Panc1 (cell line): ENCODE results near the gene TMTC2.

ENCODE experiments used
- POLR2AphosphoS5 ChIP-seq: IDR thresholded peaks from 2 replicates; pipeline ENCODE4 v1.6.1; 2012; ENCODE audit warnings: mild to moderate bottlenecking, low read depth, low read length, moderate library complexity
- TF ChIP-seq, protein P1 (sequence below): fragments of 450-650 bp; IDR thresholded peaks from 2 replicates; pipeline ENCODE4 v1.5.1; 2017; ENCODE audit warnings: mild to moderate bottlenecking
- TF ChIP-seq, protein P2 (sequence below), 2 experiments: IDR thresholded peaks; 2 replicates each; pipeline ENCODE4 v1.6.1; 2011 to 2012; ENCODE audit warnings: low read depth in 2 of 2, control low read depth in 1 of 2, low read length in 1 of 2, mild to moderate bottlenecking in 1 of 2, moderate library complexity in 1 of 2; ENCODE audit not compliant: insufficient read depth in 1 of 2

DNA sequence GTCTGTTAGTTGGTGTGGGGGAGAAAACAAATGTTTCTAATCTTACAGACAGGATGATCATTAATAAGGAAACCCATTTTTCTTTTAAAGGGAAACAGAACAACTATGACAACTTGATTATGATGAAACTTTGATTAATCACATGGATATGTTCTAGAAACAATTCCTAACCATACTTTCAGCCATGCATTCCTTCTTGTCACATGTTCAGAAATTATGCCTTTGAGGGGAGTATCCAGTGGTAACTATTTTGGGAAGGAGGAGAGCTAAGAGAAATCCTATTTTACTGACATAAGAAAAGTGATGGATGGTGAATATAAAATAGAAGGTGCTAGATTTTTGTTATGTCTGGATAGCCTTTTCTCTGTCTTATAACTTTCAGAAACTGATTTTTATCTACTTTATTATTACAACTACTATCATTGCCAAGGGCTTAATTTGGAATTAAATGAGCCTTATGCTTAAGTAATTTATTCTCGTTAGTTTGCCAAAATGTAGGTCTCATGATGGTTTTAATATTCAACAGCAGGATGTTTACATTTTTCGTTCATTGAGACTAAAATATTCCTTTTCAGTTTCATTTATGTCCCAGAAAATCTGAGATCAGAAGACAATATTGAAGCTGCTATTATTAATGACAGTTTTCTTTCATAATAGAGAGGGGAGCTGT lies 200.1 kb downstream of the TMTC2 start:
- TF ChIP-seq, protein P1, sequence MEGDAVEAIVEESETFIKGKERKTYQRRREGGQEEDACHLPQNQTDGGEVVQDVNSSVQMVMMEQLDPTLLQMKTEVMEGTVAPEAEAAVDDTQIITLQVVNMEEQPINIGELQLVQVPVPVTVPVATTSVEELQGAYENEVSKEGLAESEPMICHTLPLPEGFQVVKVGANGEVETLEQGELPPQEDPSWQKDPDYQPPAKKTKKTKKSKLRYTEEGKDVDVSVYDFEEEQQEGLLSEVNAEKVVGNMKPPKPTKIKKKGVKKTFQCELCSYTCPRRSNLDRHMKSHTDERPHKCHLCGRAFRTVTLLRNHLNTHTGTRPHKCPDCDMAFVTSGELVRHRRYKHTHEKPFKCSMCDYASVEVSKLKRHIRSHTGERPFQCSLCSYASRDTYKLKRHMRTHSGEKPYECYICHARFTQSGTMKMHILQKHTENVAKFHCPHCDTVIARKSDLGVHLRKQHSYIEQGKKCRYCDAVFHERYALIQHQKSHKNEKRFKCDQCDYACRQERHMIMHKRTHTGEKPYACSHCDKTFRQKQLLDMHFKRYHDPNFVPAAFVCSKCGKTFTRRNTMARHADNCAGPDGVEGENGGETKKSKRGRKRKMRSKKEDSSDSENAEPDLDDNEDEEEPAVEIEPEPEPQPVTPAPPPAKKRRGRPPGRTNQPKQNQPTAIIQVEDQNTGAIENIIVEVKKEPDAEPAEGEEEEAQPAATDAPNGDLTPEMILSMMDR: no peak
- TF ChIP-seq, protein P2, sequence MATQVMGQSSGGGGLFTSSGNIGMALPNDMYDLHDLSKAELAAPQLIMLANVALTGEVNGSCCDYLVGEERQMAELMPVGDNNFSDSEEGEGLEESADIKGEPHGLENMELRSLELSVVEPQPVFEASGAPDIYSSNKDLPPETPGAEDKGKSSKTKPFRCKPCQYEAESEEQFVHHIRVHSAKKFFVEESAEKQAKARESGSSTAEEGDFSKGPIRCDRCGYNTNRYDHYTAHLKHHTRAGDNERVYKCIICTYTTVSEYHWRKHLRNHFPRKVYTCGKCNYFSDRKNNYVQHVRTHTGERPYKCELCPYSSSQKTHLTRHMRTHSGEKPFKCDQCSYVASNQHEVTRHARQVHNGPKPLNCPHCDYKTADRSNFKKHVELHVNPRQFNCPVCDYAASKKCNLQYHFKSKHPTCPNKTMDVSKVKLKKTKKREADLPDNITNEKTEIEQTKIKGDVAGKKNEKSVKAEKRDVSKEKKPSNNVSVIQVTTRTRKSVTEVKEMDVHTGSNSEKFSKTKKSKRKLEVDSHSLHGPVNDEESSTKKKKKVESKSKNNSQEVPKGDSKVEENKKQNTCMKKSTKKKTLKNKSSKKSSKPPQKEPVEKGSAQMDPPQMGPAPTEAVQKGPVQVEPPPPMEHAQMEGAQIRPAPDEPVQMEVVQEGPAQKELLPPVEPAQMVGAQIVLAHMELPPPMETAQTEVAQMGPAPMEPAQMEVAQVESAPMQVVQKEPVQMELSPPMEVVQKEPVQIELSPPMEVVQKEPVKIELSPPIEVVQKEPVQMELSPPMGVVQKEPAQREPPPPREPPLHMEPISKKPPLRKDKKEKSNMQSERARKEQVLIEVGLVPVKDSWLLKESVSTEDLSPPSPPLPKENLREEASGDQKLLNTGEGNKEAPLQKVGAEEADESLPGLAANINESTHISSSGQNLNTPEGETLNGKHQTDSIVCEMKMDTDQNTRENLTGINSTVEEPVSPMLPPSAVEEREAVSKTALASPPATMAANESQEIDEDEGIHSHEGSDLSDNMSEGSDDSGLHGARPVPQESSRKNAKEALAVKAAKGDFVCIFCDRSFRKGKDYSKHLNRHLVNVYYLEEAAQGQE (IDR thresholded peaks at IDR 0.05; ENCODE audit: insufficient read depth in 1 of 2, low read depth in 2 of 2, low read length in 1 of 2): no peak
- no peak for TF ChIP-seq POLR2AphosphoS5
